Measurements from ENCODE around the gene SLAIN2.

DNA sequence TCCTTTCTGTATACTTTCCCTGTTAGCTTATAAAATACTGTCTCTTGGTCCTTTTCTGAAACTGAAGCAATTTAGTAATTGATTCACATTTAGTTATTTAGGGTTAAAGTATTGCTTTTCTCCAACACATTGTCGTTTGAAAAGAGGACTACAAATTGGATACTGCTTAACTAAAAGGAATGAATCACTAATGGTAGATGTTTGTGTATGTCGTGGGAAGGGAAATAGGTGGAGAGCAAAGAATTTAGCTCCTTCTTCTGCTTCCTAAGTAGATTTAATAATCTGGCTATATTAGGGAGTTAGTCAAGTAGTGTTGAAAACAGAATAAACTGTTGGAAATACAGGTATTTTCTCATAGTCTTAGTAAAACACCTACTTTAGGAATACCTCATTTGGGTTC, 27.9 kb downstream of the SLAIN2 start:
- TF ChIP-seq, protein P1, sequence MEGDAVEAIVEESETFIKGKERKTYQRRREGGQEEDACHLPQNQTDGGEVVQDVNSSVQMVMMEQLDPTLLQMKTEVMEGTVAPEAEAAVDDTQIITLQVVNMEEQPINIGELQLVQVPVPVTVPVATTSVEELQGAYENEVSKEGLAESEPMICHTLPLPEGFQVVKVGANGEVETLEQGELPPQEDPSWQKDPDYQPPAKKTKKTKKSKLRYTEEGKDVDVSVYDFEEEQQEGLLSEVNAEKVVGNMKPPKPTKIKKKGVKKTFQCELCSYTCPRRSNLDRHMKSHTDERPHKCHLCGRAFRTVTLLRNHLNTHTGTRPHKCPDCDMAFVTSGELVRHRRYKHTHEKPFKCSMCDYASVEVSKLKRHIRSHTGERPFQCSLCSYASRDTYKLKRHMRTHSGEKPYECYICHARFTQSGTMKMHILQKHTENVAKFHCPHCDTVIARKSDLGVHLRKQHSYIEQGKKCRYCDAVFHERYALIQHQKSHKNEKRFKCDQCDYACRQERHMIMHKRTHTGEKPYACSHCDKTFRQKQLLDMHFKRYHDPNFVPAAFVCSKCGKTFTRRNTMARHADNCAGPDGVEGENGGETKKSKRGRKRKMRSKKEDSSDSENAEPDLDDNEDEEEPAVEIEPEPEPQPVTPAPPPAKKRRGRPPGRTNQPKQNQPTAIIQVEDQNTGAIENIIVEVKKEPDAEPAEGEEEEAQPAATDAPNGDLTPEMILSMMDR (IDR thresholded peaks at IDR 0.05) = no peak
- TF ChIP-seq POLR2A (IDR thresholded peaks at IDR 0.05) = no peak
